Activated CD8-positive, alpha-beta memory T cell treated with anti-CD3 and anti-CD28 coated beads, Interleukin-2, amount 50 U/mL, for 1 hour (primary cell): ENCODE measurements around the gene SLC30A10.
"Not testable (repeated sequence)": the region's sequence is repeated elsewhere in the genome, so short reads cannot be mapped to it uniquely, and the experiment has no call there.

ENCODE experiments used
- DNase-seq: peaks from one replicate; pipeline ENCODE4 v3.0.0-alpha.2; 2020; ENCODE audit errors: extremely low read depth

SLC30A10 gene

DNA sequence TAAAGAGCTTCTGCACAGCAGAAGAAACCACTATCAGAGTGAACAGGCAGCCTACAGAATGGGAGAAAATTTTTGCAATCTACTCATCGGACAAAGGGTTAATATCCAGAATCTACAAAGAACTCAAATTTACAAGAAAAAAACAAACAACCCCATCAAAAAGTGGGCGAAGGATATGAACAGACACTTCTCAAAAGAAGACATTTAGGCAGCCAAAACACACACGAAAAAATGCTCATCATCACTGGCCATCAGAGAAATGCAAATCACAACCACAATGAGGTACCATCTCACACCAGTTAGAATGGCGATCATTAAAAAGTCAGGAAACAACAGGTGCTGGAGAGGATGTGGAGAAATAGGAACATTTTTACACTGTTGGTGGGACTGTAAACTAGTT lies 36.5 kb downstream of the SLC30A10 start:
- DNase-seq = not testable (repeated sequence)

DNA sequence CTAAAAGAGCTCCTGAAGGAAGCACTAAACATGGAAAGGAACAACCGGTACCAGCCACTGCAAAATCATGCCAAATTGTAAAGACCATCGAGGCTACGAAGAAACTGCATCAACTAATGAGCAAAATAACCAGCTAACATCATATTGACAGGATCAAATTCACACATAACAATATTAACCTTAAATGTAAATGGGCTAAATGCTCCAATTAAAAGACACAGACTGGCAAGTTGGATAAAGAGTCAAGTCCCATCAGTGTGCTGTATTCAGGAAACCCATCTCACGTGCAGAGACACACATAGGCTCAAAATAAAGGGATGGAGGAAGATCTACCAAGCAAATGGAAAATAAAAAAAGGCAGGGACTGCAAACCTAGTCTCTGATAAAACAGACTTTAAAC lies 39.7 kb downstream of the SLC30A10 start:
- DNase-seq = not testable (repeated sequence)

DNA sequence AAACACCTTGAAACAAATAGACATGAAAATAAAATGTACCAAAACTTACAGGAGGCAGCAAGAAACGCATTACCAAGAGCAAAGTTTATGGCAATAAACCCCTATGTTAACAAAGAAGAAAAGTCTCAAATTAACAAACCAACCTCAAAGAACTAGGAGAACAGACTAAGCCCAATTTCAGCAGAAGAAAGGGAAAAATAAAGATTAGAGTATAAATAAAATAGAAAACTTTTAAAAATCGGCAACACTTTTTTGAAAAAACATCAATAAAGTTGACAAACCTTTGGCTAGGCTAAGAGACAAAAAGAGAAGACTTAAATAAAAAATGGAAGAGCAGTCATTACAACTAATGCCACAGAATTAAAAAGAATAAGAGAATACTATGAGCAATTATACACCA lies 42.7 kb downstream of the SLC30A10 start:
- DNase-seq = no peak

DNA sequence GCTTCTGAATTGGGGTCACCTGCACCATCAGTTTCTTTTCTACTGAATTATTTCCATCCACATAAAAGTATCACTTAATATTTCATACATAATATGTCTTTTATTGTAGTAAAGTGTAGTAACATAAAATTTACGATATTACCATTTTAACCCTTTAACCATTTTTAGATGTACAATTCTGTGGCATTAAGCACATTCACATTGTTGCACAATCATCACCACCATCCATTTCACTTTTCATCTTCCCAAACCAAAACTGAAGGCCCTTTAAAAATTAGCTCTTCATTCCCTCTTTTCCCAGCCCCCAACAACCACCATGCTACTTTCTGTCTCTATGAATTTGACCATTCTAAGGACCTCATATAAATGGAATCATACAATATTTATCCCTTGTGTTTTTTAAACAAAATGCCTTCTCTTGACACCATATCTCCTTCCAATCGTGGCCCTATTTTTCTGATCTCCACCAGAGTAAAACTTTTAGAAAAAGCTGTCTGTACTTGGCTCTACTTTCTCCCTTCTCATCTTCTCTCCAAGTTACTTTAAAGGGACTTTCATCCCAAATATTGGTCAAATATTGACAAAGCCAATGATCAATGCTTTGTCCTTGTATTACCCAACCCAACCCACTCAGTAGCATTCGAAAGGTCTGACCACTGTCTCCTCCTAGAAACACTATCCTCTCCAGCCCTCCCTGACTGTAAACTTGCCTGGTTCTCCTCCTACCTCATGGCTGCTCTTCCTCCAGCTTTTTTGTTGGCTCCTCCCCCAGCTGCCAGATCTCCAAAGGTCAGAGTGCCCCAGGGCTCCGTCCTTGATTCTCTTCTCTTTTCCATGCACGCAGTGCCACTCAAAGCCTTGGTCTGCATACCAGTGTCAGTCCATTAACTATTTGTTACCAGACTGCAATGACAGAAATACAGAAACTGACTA lies 44.7 kb downstream of the SLC30A10 start:
- DNase-seq = no peak

DNA sequence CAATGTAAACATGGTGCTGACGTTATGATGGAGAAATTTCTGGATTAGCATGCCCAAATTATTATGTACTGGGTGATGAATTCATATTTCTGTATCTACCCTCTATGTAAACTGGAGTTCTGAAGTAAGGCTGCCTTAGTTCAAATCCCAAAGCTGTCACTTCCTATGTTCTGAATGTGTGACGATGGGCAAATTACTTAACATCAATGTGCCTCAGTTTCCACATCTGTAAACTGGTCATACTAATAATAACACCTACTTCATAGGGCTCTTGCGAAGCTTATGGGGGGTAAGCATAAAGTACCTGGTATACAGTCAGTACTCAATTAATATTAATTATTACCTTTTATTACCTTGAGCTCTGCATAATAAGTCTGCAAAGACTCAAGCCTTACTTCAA lies 45.6 kb downstream of the SLC30A10 start:
- DNase-seq = no peak

DNA sequence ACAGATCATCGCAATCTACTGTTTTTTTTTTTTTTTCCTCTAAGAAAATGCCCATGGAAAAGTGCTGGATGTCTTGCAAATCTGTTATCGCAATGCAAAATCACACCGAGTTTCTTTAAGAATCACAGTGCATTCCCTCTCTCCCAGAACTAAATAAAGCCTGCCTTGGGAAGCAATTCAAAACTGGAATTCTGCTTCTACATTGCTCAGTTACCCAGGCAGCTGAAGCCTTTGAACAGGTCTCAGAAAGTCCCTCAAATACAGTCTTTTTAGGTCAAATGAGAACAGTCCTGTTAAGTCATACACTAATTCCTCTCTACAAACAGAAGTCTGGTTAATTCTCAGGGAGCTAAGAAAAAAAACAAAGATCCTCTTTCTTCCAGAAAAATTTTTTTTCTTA lies 46.3 kb downstream of the SLC30A10 start:
- DNase-seq = no peak

DNA sequence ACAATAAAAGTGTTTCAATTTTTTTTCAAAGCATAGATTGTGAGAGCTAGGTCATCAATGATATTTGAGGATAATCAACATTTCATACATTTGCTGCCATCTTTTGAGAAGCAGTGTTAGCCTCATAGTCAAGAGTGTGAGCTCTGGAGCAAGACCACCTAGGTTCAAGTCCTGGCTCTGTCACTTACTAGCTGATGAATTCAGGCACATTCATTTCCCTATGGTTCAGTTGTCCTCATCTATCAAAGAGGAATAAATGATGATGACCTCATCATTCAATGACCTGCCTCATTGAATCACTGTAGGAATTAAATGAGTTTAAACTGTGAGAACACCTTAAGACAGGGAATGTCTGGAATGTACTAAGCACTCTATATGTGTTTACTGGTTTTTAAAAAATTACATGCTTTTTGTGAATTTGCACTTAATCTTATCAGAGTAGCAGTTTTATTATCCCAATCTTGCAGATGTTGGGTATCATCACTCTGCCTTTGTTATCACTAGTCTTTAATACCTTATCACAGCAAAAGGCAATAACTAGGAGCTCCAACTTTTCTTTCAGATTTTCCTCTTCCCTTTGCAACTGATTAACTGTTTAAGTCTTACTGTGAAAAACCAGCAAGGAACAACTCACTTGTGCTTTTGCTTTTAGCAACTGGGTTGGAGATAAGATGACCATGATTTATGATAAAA lies 47.4 kb downstream of the SLC30A10 start:
- no peak for DNase-seq

DNA sequence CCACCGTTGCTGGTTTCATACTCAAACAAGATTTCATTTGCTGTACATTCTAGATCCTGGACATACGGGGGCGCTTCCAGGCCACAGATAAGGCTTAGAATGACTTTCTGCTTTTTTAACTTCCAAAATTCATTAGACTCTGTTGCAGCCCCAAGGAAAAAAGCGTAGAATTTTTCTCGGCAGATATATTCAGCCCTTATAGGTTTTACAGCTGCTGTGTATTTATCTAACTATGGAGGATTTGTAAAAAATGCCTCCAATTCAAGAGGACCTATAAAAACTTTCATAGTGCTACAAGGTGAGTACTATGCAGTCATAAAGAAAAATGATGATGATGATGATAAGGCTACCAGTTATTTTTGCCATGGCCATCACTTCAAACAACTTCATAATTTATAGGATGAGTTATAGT lies 51.6 kb downstream of the SLC30A10 start:
- DNase-seq = no peak

DNA sequence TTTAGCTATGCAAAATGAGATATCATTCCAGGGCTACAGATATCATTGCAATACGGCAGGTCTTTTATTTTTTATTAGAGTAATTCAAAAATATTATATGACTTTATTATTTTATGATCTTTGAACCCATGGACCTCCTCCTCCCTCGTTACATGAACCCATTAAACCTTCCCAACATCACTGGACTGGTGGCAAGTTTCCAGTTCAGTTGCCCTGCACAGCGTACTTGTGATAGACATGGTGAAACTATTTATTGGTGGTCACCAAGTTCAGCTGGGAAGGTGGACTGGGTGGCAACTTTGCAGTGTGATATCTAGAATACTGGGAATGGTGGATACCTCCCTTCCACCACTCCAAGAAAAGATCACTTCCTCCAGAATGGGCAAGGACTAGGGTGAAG lies 52.5 kb downstream of the SLC30A10 start:
- no peak for DNase-seq

DNA sequence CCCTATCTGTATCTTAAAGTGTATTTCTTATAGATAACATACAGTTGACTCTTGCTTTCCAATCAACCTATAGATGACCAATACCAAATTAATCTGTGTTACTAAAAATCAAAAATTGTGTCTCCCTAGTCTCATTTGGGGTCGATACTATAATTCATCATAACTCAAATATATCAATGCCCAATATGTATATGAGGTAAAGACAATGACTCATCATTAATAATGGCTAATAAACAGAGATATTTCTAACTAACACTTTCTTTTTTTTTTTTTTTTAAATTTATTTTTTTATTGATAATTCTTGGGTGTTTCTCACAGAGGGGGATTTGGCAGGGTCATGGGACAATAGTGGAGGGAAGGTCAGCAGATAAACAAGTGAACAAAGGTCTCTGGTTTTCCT lies 55.8 kb downstream of the SLC30A10 start:
- DNase-seq = not testable (repeated sequence)

DNA sequence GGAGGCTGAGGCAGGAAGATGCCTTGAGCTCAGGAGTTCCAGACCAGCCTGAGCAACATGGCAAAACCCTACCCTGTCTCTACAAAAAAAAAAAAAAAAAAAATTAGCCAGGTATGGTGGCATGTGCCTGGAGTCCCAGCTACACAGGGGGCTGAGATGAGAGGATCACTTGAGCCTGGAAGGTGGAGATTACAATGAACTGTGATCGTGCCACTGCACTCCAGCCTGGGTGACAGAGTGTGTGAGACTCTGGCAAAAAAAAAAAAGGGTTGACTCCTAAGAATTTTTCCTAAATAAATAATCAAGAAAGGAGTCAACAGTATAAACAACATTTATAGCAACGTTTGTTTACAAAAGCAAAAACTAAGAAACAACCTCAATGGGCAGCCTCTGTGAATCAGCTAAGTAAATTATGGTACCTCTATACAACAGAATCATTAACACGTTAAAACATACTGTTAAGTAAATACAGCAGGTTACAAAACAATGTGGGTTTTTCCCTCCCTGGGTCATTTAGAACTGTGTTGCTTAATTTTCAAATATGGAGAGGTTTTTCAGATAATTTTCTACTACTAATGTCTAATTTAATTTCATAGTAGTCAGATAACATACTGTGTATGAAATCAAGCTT lies 56.8 kb downstream of the SLC30A10 start:
- DNase-seq = no peak

DNA sequence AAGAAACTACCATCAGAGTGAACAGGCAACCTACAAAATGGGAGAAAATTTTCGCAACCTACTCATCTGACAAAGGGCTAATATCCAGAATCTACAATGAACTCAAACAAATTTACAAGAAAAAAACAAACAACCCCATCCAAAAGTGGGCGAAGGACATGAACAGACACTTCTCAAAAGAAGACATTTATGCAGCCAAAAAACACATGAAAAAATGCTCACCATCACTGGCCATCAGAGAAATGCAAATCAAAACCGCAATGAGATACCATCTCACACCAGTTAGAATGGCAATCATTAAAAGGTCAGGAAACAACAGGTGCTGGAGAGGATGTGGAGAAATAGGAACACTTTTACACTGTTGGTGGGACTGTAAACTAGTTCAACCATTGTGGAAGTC lies 59.7 kb downstream of the SLC30A10 start:
- not testable (repeated sequence) for DNase-seq
